Measurements from ENCODE around the gene ANKRD39.
"Not testable (repeated sequence)": the region's sequence is repeated elsewhere in the genome, so short reads cannot be mapped to it uniquely, and the experiment has no call there.

ANKRD39 gene, protein sequence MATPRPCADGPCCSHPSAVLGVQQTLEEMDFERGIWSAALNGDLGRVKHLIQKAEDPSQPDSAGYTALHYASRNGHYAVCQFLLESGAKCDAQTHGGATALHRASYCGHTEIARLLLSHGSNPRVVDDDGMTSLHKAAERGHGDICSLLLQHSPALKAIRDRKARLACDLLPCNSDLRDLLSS

DNA sequence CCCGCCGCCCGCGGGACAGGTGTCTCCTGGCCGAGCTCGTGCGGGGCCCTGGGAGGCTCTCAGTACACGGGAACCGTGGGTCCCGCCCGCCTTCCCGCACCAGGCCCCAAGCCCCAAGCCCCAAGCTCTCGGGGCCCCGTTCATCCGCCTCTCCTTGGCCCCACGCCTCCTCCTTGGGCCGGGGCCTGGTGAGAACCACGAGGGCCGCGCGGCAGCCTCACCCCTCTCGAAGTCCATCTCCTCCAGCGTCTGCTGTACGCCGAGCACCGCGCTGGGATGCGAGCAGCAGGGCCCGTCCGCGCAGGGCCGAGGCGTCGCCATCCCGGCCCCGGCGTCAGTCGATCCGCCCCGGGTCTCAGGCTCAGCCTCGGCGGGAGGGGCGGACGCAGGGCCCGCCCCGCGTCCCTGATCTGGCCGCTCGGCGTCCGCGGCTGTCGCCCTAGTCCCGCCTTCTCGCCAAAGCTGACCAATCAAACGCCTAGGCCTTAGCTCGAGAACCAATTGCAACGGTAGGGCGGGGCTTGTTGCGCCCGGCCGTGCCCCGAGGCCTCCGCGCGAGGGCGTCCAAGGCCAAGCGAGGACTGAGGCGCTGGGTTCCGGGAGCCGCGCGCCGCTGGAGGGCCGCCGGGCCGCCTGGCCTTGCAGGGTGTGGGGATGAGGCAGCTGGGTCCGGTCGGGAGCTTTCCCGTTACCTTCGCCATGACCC, at the start of gene ANKRD39:
Gene ANKRD39, minus strand, starts transcription at position 350 of the 706 bp plus-strand sequence. Its CDS starts 29 bp downstream, at position 321.
- peak; percentile 88 for DNase-seq (ENCODE audit: low read depth)
- H3K4me3 ChIP-seq (ENCODE audit: low read depth, low read length), result peak within 1 kb of the TSS; percentile 83

DNA sequence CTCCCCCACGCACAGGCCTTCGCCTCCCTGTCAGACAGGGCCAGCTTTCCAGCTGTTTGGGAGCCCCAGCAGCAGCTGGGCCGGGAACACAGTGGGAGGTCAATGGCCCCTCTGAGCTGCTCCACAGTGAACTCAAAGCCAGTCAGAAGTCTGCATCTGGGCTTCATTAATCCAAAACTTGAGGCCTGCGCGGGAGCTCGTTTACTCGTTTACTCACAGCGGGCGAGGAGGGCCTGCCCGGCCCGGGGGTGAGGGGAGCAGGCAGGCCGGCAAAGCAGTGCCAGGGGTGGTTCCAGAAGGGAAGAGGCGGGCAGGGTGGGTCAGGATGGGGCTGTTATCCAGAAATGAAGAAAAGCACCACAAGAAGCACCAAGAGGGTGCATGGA, 48.9 kb upstream of the ANKRD39 start:
- DNase-seq (ENCODE audit: low read depth), result no peak
- H3K4me3 ChIP-seq (ENCODE audit: low read depth, low read length), result no peak overlapping the region

DNA sequence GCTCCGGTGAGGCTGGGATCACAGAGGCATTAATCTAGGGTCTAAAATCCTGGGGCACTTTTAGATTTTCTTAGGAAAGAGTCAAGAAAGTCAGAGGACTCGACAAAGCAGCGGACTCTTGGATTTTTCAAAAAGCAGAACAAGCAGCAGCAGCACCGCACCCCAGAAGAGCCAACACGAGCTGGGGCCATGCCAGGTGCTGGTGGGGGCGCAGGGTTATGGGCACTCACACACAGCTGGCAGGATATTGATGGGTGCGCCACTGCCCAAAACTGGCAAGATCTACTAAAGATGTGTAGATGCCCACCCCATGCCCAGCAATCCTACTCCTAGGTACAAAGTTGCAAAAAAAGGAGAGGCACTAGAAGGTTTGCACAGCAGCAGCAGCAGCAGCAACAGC, 46.0 kb upstream of the ANKRD39 start:
- DNase-seq (ENCODE audit: low read depth), result no peak
- H3K4me3 ChIP-seq (ENCODE audit: low read depth, low read length), result no peak overlapping the region

DNA sequence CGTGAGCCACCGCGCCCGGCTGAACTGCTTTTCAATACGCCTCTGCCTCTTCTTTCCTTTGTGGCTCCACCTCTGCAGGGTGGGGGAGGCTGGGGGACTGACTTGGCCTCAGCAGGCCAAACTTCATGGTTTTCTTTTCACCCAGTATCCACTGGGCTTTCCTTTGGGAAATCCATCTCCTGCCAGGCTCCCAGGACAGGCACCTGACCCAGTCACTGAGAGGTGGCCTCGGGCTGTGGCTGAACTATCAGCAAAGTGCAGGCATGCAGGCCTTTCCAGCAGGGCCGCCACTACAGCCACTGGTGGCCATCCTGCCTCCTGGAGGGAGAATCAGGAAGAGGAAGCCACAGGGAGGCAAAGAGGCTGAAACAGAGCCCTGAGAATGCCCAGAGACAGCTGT, 45.5 kb upstream of the ANKRD39 start:
- DNase-seq (ENCODE audit: low read depth), result no peak
- no peak overlapping the region for H3K4me3 ChIP-seq (ENCODE audit: low read depth, low read length)

DNA sequence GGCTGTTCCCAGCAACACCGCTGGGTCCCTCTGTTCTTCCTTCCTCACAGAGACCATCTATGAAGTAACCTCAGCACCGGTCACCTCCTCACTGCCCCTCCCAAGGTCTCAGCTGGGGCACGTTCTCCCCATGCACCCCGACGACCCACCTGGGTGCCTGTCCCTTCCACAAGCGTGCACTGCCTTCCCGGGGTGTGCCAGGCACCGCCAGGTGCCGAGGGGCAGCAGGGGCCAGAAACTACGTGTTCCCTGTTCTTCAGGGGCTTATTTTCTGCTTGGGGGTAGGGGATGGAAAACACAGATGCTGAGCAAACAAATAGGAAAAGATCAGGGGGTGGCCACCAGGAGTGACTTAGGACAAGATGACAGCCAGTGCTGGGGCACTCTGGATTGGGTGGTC, 42.4 kb upstream of the ANKRD39 start:
- no peak for DNase-seq (ENCODE audit: low read depth)
- no peak overlapping the region for H3K4me3 ChIP-seq (ENCODE audit: low read depth, low read length)

DNA sequence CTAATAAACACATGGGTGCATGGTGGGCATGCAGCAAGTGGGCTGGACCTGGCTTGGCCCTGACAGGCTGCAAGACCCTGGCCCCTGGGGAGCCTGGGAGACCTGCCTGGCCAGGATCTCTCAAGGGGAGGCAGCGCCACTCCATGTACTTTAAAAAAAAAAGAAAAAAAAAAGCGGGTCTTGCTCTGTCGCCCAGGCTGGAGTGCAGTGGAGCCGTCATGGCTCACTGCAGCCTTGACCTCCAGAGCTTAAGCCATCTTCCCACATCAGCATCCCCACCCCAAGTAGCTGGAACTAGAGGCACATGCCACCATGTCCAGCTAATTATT, 41.6 kb upstream of the ANKRD39 start:
- DNase-seq (ENCODE audit: low read depth), result no peak

DNA sequence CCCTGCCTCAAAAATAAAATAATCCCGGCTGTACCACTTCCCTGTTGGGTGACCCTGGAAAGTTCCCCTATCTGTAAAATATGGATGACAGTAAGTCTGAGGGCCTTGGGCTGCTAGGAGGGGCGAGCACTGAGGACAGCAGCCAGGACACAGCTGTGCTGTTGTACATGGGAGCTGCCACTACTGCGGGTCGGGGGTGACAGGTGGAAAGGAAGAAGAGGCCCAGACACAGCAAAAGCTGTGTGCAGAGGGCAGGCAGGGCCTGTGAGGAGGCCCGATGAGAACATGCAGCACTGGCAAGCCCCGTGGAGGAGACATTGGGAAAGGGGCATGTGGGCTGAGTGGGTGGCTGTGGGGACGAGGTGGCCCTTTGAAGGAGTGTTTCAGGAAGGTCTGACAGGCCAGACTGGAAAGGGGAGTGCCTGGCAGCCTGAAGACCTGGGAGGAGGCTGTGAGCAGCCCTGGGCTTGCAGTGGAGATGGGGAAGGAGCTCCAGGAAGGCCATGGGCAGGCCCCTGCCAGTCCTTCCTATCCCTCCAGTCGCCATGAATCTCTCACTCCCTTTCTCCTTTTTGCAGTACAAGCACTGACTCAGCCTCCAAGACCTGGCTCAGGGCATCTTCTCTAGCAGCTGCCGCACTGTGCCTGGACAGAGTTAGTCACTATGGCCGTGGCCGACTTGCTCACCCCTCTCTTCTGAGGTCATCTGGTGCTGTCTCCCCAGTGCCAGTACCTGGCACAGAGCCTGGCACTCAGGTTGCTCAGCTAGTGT, 41.0 kb upstream of the ANKRD39 start:
- no peak overlapping the region for H3K4me3 ChIP-seq (ENCODE audit: low read depth, low read length)
- DNase-seq (ENCODE audit: low read depth), result no peak

More for the DNA sequence above, 41.6 kb upstream of the ANKRD39 start:
- no peak overlapping the region for H3K4me3 ChIP-seq (ENCODE audit: low read depth, low read length)

DNA sequence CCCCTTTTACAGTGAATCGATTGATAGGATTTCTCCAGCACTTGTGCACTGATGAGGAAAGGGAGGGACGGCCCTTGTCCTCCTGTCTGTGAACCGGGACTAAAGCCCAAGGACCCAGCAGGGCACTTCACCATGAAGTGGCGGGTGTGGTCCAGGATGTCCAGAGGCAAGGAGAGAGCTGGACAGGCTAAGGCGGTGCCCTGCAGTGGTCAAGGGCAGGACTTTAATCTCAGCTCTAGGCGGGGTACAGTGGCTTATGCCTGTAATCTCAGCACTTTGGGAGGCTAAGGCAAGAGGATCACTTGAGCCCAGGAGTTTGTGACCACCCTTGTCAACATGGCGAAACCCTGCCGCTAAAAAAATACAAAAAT, 40.3 kb upstream of the ANKRD39 start:
- H3K4me3 ChIP-seq (ENCODE audit: low read depth, low read length), result no peak overlapping the region
- DNase-seq (ENCODE audit: low read depth), result no peak

DNA sequence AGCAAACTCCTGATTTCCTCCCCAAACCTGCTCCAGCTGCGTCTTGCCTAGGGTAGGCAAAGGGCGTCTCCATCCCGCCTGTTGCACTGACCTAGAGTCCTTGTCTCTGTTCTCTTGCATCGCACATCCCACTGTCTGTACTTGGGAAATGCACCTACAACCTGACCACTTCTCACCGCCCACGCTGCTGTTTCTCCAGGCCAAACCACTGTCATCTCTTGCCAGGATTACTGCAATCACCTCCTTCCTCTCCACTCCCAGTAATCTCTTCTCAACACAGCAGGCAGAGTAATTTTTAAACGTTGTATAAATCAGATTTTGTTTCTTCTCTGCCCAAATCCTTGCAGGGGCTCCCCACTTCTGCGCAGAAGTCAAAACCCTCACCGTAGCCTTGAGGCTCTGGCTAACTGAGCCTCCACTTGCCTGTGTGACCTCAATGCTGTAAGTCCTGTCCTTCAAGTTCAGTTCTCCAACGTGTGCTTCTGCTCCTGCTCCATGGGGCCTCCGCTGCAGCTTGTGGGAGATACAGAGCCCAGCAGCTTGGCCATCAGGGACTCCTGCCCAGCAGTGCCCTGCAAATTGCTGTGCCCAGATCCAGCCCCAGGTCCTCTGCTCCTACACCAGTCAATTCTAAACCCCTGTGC, 39.8 kb upstream of the ANKRD39 start:
- no peak overlapping the region for H3K4me3 ChIP-seq (ENCODE audit: low read depth, low read length)
- DNase-seq (ENCODE audit: low read depth), result no peak

DNA sequence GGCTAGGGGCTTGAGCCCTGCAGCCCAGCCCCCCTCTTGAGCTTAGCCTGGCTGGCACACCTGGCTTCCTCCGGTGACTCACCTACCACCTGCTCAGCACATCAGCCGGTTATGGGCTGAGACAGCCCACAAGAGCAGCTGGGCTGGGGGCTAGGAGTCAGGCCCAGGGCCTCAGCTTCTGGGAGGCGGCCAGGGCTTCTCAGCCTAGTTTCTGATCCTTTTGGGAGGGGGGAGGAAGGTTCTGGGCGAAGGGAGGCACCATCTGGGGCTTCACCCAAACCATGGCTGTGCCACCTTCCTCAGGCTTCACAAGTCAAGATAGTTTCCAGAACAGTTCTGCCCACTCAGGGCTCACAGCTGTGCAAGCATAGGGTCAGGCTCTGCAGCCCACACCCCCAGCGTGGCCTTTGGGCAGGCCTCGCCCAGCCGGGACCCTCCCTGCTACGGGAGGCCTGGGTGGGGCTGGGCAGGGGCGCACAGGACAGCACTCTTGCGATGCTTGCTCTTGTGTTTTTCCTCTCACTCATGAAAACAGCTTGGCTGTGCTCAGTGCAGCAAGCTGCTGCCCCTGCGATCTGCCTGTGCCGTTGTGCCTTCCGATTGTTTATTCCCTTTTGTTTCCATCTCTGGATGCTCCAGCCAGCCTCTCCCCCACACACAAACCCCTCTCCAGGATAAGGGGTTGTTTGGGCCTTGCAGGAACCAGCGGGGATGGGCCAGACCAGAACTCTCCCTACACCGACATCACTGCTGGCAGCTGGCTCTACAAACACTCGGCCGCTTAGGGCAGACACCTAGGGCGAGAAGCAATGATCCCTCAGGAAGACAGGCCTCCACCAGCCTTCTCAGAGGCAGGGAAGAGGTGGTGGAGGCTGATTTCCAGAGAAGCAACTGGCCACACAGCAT, 38.2 kb upstream of the ANKRD39 start:
- peak; percentile 41 for DNase-seq (ENCODE audit: low read depth)
- H3K4me3 ChIP-seq (ENCODE audit: low read depth, low read length), result no peak overlapping the region

DNA sequence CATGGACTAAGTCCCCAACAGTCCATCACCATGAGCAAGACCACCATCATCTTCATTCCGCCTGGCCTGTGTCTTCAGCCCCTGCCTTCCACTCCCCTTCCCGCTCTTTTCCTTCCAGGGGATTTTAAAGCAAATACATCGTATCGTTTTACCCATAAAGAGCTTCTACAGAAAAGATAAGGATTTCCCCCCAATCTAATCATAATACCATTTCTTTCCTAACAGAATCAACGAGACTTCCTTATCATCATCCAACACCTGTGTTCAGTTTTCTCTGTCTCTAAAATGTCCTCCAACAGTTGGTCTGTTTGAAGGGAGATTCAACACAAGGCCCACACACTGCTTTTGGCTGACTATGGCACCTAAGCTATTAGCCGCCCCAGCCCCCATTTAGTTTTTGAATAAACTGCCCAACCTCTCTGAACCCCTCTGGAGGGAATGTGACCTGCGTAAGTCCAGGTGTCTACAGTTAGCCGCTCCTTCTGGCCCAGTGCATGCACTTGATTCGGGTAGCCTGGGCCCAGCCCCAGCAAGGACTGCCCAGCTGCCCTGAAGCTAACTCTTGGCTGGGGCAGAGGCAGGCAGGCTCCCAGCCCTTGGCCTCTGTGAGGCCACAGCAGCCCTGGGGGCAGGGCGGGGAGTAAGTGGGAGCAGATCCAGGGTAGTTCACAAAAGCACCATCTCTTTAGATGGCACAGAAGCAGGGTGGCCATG, 37.4 kb upstream of the ANKRD39 start:
- DNase-seq (ENCODE audit: low read depth), result no peak
- no peak overlapping the region for H3K4me3 ChIP-seq (ENCODE audit: low read depth, low read length)

DNA sequence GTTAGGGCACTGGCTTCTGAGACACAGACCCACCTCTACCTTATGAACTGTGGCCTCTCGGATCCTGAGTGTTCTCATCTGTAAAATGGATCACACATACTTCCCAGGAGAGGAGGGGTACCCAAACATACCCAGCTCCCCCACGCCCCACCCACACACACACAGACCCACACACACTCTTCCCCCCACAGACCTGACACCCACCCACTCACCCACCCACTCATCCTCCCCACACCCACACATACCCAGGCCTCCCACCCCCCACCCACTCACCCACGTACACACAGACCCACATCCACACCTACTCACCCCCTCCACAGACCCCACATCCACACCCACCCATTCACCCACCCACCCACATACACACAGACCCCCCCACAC, 36.3 kb upstream of the ANKRD39 start:
- DNase-seq (ENCODE audit: low read depth), result no peak
- no peak overlapping the region for H3K4me3 ChIP-seq (ENCODE audit: low read depth, low read length)

DNA sequence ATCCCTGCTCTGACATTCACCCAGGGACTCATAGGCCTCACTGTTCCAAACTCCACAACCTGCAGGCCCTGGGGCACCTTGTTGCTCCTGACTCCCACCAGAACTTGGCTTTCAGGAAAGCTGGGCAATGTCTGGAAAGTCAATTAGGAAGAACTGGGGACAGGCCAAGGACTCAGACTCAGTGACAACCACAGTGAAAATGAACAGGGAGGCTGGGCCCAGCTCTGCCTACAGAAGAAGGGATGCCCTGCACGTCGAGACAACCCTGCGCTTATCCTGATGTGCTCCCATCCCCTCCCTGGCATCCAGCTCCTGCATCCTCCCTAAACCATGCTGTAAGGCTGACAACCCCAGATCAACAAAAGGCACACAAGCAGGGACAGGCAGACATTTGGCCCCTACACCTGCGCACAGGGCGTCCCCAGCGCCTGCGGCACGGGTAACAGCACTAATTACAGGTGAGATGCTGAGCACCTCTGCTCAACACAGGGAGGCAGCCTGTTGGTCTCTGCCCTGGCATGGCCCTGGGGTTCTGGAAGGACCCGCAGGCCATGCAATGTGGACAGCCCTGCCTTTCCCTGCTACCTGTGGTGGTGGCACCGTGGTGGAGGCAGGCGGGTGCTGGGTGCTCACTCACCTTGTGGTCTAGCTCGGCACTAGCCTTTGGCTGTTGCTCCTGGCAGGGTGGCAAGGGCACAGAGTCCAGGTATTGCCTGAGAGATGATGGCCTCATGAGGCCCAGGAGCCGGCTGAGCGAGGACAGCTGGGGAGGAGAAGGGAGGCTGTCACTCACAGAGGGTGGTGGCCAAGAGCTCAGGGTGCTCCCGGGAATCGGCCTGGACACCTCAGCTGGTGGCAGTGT, 35.7 kb upstream of the ANKRD39 start:
- no peak overlapping the region for H3K4me3 ChIP-seq (ENCODE audit: low read depth, low read length)
- DNase-seq (ENCODE audit: low read depth), result no peak

DNA sequence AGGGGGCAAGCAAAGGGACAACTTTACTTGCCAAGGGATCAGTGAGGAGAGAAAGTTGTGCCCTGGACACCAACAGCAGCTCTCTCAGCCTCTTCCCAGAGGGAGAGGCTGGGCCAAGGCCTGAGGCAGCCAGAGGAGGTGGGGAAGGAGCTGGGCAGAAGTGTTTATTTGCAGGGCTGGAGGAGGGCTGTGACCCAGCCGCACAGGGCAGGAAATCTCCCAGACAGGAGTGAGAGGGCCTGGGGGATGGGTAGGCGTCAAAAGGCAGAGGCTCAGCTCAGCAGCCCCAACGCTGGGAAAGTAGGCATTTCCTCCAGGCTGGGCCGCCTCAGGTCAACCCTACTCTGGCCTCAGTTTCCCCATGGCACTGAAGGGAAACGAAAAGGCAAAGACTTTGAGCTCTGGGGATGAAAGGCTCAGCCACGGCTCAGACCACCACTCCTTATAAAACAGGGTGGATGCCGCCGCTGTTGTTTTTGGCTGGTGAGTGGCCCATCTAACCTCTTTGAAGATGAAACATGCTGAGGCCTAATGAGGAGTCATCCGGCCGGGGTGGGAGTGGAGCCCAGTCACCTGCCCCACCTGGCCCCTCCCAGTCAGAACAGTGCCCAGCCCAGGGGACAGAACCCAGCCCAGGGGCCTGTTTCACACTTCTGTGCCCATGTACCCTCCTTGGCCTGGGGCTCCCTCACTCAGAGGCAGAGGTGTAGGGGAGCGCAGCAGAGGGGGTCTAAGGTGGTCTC, 33.9 kb upstream of the ANKRD39 start:
- no peak overlapping the region for H3K4me3 ChIP-seq (ENCODE audit: low read depth, low read length)
- no peak for DNase-seq (ENCODE audit: low read depth)

DNA sequence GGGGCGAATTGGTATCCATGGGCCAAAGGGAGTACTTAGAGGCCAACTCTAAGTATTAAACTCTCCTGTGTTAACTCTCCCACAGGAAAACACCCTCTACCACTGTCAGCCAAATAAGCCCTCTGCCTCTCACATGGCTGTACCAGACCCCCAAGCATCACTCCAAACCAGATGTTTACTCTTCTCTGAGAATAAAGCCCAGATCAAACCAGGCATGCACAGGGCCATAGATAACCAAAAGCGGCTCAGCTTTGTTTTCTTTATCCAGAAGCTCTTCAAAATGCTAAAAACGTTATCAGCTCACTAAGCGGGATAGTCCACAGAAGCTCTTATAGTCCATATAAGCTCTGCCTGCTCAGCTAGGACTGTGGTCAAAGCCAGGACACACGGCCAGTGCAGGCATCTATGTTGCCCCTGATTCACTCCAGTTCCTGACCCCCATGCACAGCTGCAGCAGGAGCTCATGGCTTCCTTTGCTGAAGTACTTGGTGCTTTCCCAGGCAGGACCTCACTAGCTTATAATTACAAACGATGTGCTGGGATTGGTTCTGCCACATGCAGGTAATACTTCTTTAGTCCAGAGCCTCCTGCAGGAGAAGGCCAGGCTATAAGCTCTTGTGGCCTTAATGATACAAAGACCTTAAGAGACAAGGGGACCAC, 33.0 kb upstream of the ANKRD39 start:
- no peak overlapping the region for H3K4me3 ChIP-seq (ENCODE audit: low read depth, low read length)
- no peak for DNase-seq (ENCODE audit: low read depth)

DNA sequence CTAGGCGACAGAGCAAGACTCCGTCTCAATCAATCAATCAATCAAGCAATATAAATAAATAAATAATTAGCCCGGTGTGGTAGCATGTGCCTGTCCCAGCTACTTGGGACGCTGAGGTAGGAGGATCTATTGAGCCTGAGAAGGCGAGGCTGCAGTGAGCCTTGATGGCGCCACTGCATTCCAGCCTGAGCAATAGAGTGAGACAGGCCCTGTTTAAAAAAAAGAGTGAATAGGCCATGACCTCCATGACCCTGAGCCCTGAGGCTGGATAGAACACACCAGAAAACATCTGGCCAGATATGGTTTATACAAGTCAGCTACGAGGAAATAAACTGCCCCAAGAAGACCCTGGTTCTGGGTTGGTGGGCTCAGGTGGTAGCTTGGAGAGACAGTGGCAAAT, 32.4 kb upstream of the ANKRD39 start:
- no peak overlapping the region for H3K4me3 ChIP-seq (ENCODE audit: low read depth, low read length)
- no peak for DNase-seq (ENCODE audit: low read depth)

DNA sequence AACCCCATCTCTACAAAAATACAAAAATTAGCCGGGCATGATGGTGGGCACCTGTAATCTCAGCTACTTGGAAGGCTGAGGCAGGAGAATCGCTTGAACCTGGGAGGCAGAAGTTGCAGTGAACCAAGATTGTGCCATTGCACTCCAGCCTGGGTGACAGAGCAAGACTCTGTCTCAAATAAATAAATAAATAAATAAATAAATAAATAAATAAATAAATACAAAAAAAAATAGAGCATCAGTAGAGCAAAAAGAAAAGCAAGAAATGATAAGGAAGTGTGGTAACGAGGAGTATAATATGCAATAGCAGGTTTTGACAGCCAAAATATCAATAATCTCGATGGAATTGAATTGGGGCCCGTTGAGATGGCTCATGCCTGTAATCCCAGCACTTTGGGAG, 31.7 kb upstream of the ANKRD39 start:
- not testable (repeated sequence) for H3K4me3 ChIP-seq (ENCODE audit: low read depth, low read length); DNase-seq (ENCODE audit: low read depth)
